Panc1 (cell line): Measurements from ENCODE around the gene TMCO4. TPM values are rescaled to one million over a fixed set of nuclear protein-coding genes. Genes with fewer than 3 reads are reported as not detected.

Experiments
- ATAC-seq: fragments of 200-7000 bp; cut with Tn5 transposase; 2 replicates; pipeline ENCODE4 v1.9.1; 2020; ENCODE audit warnings: mild to moderate bottlenecking, moderate library complexity
- BruUV-seq: library from RNA; stranded (reverse); fragments of 400-500 nt; replicated peaks from 2 replicates; lab custom pipeline; 2021; lab: Mats Ljungman, UMichigan
- CTCF ChIA-PET: fragments of 300-600 bp; sonication (Branson Sonifier 250); formaldehyde crosslinking; loops from one replicate; lab custom pipeline; 2022; ENCODE audit warnings: antibody characterized with exemption; lab: Charles Lee
- POLR2A ChIA-PET: fragments of 300-600 bp; sonication (Branson Sonifier 250); formaldehyde crosslinking; loops from one replicate; lab custom pipeline; 2022; ENCODE audit warnings: antibody characterized with exemption; lab: Charles Lee
- DNase-seq: peaks from one replicate; pipeline ENCODE4 v3.0.0-alpha.2; 2010; ENCODE audit warnings: low read depth, low spot score
- H3K27ac ChIP-seq: 2 replicates; pipeline ENCODE4 v1.5.1; 2011; ENCODE audit warnings: mild to moderate bottlenecking, low read length, inconsistent platforms
- H3K27me3 ChIP-seq: fragments of 200-500 bp; sonication (Bioruptor generic); 2 replicates; pipeline ENCODE4 v1.6.0; 2014; ENCODE audit warnings: low read length, inconsistent platforms; ENCODE audit not compliant: control insufficient read depth, insufficient read depth
- H3K36me3 ChIP-seq: fragments of 200-500 bp; sonication (Bioruptor generic); 2 replicates; pipeline ENCODE4 v1.5.1; 2014; ENCODE audit warnings: inconsistent platforms, mild to moderate bottlenecking, low read length, moderate library complexity; ENCODE audit not compliant: control insufficient read depth, insufficient read depth
- H3K4me1 ChIP-seq: 2 replicates; pipeline ENCODE4 v1.5.1; 2011; ENCODE audit warnings: inconsistent platforms, mild to moderate bottlenecking, low read length, moderate library complexity; ENCODE audit not compliant: control insufficient read depth, insufficient read depth
- H3K4me3 ChIP-seq, 2 experiments: 2 replicates each; pipeline ENCODE4 v1.5.1; 2011 to 2012; ENCODE audit warnings: low read depth in 2 of 2, low read length in 2 of 2, mild to moderate bottlenecking in 2 of 2, inconsistent platforms in 1 of 2, moderate library complexity in 1 of 2
- H3K9me3 ChIP-seq: fragments of 200-500 bp; sonication (Bioruptor generic); 2 replicates; pipeline ENCODE4 v1.5.1; 2014; ENCODE audit warnings: low read depth, mild to moderate bottlenecking, inconsistent platforms, low read length, moderate library complexity; ENCODE audit not compliant: control insufficient read depth, insufficient read depth
- POLR2AphosphoS5 ChIP-seq: IDR thresholded peaks from 2 replicates; pipeline ENCODE4 v1.6.1; 2012; ENCODE audit warnings: mild to moderate bottlenecking, low read depth, low read length, moderate library complexity
- SIN3A ChIP-seq: IDR thresholded peaks from 2 replicates; pipeline ENCODE4 v1.6.1; 2012; ENCODE audit warnings: low read depth, mild to moderate bottlenecking, low read length, moderate library complexity, borderline replicate concordance; ENCODE audit not compliant: insufficient read depth
- TCF7L2 ChIP-seq: IDR thresholded peaks from 2 replicates; pipeline ENCODE4 v1.6.1; 2011; ENCODE audit warnings: mild to moderate bottlenecking, low read depth, low read length, inconsistent platforms
- in situ Hi-C: cut with HindIII; loops from 2 replicates; pipeline ENCODE4 v1.10.0; 2016; ENCODE audit warnings: low sequenced_read_pairs, low pct_unique_long_range_greater_than_20kb
- intact Hi-C: fragments of 100-400 bp; cut with micrococcal nuclease; formaldehyde crosslinking; loops from one replicate; pipeline ENCODE4 v1.10.0; 2022; ENCODE audit not compliant: unreplicated experiment
- total RNA-seq: library from RNA; stranded (reverse); gene quantifications from one replicate; pipeline ENCODE4 v1.2.1, GENCODE V29; 2021; ENCODE audit not compliant: unreplicated experiment
- TF ChIP-seq, protein P1 (sequence below), 2 experiments: IDR thresholded peaks; 2 replicates each; pipeline ENCODE4 v1.6.1; 2011 to 2012; ENCODE audit warnings: low read depth in 2 of 2, control low read depth in 1 of 2, low read length in 1 of 2, mild to moderate bottlenecking in 1 of 2, moderate library complexity in 1 of 2; ENCODE audit not compliant: insufficient read depth in 1 of 2
- TF ChIP-seq, protein P2 (sequence below): fragments of 450-650 bp; IDR thresholded peaks from 2 replicates; pipeline ENCODE4 v1.5.1; 2017; ENCODE audit warnings: mild to moderate bottlenecking

TMCO4 gene
- total RNA-seq, 1 experiment from 2014 or later: 13.2 TPM

DNA sequence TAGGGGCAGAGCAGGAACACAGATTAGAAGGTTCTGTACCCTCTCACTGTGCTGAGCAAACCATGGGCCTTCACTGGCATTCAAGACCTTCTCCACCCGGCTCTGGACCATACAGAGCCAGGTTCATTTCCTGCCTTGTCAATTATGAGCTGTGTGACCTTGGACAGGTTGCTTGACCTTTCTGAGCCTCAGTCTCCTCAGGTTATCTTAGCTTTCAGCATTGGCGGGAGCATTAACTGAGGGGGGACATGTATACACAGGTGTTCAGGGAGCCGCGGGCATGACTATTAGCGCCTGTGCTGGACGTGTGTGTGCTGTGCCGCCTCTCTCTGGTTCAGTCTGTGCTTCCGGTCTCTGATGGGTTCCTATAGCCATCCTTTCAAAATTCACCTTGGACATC, 102.9 kb downstream of the TMCO4 start:
- H3K36me3 ChIP-seq: no peaks in the 10 kb centered on the region
- BruUV-seq: no TSS peak
- DNase-seq (no peak), ATAC-seq (no peak)
- H3K4me3 ChIP-seq: no peak overlapping the region
- intact Hi-C loops: no loop called here
- H3K27me3 ChIP-seq: no peaks in the 10 kb centered on the region
- POLR2A ChIA-PET: interaction anchor here (0.7 kb wide), 1 partner anchor 184 kb away, joined by 3 read pairs; no protein-coding TSS in a partner anchor
- TF ChIP-seq TCF7L2: no peak
- TF ChIP-seq SIN3A: no peak
- TF ChIP-seq, protein P1, sequence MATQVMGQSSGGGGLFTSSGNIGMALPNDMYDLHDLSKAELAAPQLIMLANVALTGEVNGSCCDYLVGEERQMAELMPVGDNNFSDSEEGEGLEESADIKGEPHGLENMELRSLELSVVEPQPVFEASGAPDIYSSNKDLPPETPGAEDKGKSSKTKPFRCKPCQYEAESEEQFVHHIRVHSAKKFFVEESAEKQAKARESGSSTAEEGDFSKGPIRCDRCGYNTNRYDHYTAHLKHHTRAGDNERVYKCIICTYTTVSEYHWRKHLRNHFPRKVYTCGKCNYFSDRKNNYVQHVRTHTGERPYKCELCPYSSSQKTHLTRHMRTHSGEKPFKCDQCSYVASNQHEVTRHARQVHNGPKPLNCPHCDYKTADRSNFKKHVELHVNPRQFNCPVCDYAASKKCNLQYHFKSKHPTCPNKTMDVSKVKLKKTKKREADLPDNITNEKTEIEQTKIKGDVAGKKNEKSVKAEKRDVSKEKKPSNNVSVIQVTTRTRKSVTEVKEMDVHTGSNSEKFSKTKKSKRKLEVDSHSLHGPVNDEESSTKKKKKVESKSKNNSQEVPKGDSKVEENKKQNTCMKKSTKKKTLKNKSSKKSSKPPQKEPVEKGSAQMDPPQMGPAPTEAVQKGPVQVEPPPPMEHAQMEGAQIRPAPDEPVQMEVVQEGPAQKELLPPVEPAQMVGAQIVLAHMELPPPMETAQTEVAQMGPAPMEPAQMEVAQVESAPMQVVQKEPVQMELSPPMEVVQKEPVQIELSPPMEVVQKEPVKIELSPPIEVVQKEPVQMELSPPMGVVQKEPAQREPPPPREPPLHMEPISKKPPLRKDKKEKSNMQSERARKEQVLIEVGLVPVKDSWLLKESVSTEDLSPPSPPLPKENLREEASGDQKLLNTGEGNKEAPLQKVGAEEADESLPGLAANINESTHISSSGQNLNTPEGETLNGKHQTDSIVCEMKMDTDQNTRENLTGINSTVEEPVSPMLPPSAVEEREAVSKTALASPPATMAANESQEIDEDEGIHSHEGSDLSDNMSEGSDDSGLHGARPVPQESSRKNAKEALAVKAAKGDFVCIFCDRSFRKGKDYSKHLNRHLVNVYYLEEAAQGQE (IDR thresholded peaks at IDR 0.05; ENCODE audit: insufficient read depth in 1 of 2, low read depth in 2 of 2, low read length in 1 of 2): no peak
- no peak for TF ChIP-seq POLR2AphosphoS5
- TF ChIP-seq, protein P2, sequence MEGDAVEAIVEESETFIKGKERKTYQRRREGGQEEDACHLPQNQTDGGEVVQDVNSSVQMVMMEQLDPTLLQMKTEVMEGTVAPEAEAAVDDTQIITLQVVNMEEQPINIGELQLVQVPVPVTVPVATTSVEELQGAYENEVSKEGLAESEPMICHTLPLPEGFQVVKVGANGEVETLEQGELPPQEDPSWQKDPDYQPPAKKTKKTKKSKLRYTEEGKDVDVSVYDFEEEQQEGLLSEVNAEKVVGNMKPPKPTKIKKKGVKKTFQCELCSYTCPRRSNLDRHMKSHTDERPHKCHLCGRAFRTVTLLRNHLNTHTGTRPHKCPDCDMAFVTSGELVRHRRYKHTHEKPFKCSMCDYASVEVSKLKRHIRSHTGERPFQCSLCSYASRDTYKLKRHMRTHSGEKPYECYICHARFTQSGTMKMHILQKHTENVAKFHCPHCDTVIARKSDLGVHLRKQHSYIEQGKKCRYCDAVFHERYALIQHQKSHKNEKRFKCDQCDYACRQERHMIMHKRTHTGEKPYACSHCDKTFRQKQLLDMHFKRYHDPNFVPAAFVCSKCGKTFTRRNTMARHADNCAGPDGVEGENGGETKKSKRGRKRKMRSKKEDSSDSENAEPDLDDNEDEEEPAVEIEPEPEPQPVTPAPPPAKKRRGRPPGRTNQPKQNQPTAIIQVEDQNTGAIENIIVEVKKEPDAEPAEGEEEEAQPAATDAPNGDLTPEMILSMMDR: no peak
- no peak overlapping the region for H3K27ac ChIP-seq
- in situ Hi-C loops: no loop called here
- no peaks in the 10 kb centered on the region for H3K4me1 ChIP-seq
- no peaks in the 10 kb centered on the region for H3K9me3 ChIP-seq
- CTCF ChIA-PET: no interaction called here

DNA sequence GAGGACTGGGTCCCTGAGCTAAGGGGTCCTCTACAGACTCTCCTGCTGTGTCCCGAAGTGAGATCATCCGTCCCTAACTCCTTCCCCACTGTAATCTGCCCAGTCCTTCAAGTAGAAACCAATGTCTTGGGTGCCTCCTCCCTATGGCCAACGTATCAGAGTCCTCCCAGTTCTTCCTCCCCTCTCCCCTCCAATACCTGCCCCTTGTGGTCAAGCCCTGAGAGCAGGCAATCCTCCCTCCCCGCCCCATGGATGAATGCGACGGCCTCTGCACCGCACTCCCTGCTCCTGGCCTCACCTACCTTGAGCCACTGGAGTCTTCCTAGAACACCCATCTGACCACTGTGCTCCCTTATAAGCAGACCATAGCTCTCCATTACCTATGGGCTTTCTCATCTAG, 103.9 kb downstream of the TMCO4 start:
- POLR2A ChIA-PET: no interaction called here

More for the DNA sequence above, 103.9 kb downstream of the TMCO4 start:
- Histone ChIP-seq H3K27ac (no peak overlapping the region), H3K4me1 (no peaks in the 10 kb centered on the region), H3K4me3 (no peak overlapping the region), H3K36me3 (no peaks in the 10 kb centered on the region), H3K9me3 (no peaks in the 10 kb centered on the region), H3K27me3 (no peaks in the 10 kb centered on the region)
- DNase-seq: no peak
- in situ Hi-C loops (no loop called here), intact Hi-C loops (no loop called here)
- CTCF ChIA-PET: interaction anchor here (0.6 kb wide), 1 partner anchor 14 kb away, joined by 6 read pairs; no protein-coding TSS in a partner anchor
- ATAC-seq: no peak
- TF ChIP-seq, protein P1 (IDR thresholded peaks at IDR 0.05; ENCODE audit: insufficient read depth in 1 of 2, low read depth in 2 of 2, low read length in 1 of 2): no peak
- TF ChIP-seq SIN3A (no peak), TCF7L2 (no peak), POLR2AphosphoS5 (no peak)
- TF ChIP-seq, protein P2: no peak
- no TSS peak for BruUV-seq
